ENCODE measurements around the gene CFAP61. TPM values are rescaled to one million over a fixed set of nuclear protein-coding genes. Genes with fewer than 3 reads are reported as not detected.

CFAP61 gene
- total RNA-seq, 1 experiment from 2014 or later, result 0.61 TPM

DNA sequence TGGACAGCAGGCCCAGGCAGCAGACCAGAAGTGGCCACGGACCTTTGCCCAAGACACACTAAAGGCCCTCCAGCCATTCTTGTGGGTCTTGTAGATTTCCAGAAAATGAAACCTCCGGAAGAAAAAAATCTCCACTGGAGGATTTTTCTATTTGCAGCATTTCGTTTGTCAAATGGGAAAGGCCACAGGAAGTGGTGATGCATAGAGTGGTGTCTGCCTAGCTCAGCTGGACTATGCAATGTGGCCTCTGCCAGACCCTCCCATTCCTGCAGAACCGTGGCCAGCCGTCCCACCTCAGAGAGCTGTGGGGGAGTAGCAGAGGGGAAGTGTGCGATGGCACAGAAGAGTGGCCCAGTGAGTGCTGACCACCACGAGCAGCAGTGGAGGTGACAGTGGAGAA is 291.6 kb downstream of the CFAP61 start:
- no peaks in the 10 kb centered on the region for H3K27me3 Mint-ChIP-seq (ENCODE audit: low read depth)
- no peaks in the 10 kb centered on the region for H3K4me1 Mint-ChIP-seq
- CTCF ChIA-PET, result no interaction called here
- POLR2A ChIA-PET, result no interaction called here
- DNase-seq (ENCODE audit: low spot score) (no peak), ATAC-seq (no peak)
- TF ChIP-seq, protein P1, sequence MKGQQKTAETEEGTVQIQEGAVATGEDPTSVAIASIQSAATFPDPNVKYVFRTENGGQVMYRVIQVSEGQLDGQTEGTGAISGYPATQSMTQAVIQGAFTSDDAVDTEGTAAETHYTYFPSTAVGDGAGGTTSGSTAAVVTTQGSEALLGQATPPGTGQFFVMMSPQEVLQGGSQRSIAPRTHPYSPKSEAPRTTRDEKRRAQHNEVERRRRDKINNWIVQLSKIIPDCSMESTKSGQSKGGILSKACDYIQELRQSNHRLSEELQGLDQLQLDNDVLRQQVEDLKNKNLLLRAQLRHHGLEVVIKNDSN (CRISPR knock-in tag; IDR thresholded peaks at IDR 0.05), result no peak
- TF ChIP-seq JAZF1 (CRISPR knock-in tag; IDR thresholded peaks at IDR 0.05) (no peak), SP1 (CRISPR knock-in tag; conservative IDR thresholded peaks at IDR 0.05) (no peak), JUN (CRISPR knock-in tag; IDR thresholded peaks at IDR 0.05) (no peak), TEAD4 (CRISPR knock-in tag; IDR thresholded peaks at IDR 0.05) (no peak), GRHL2 (CRISPR knock-in tag; IDR thresholded peaks at IDR 0.05; ENCODE audit: insufficient replicate concordance, severe bottlenecking) (no peak), KAT7 (CRISPR knock-in tag; IDR thresholded peaks at IDR 0.05; ENCODE audit: borderline replicate concordance) (no peak), FOXK1 (CRISPR knock-in tag; IDR thresholded peaks at IDR 0.05) (no peak), SMAD4 (CRISPR knock-in tag; IDR thresholded peaks at IDR 0.05) (no peak), ZNF138 (CRISPR knock-in tag; conservative IDR thresholded peaks at IDR 0.05) (no peak), PRRX2 (CRISPR knock-in tag; IDR thresholded peaks at IDR 0.05) (no peak), EMX1 (CRISPR knock-in tag; IDR thresholded peaks at IDR 0.05) (no peak), ZNF263 (CRISPR knock-in tag; IDR thresholded peaks at IDR 0.05; ENCODE audit: low read depth) (no peak), ATF1 (CRISPR knock-in tag; IDR thresholded peaks at IDR 0.05) (no peak), ELF4 (CRISPR knock-in tag; IDR thresholded peaks at IDR 0.05; ENCODE audit: low read depth) (no peak)
- TF ChIP-seq, protein P2, sequence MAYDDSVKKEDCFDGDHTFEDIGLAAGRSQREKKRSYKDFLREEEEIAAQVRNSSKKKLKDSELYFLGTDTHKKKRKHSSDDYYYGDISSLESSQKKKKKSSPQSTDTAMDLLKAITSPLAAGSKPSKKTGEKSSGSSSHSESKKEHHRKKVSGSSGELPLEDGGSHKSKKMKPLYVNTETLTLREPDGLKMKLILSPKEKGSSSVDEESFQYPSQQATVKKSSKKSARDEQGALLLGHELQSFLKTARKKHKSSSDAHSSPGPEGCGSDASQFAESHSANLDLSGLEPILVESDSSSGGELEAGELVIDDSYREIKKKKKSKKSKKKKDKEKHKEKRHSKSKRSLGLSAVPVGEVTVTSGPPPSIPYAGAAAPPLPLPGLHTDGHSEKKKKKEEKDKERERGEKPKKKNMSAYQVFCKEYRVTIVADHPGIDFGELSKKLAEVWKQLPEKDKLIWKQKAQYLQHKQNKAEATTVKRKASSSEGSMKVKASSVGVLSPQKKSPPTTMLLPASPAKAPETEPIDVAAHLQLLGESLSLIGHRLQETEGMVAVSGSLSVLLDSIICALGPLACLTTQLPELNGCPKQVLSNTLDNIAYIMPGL (CRISPR knock-in tag; IDR thresholded peaks at IDR 0.05), result no peak
- TF ChIP-seq, protein P3, sequence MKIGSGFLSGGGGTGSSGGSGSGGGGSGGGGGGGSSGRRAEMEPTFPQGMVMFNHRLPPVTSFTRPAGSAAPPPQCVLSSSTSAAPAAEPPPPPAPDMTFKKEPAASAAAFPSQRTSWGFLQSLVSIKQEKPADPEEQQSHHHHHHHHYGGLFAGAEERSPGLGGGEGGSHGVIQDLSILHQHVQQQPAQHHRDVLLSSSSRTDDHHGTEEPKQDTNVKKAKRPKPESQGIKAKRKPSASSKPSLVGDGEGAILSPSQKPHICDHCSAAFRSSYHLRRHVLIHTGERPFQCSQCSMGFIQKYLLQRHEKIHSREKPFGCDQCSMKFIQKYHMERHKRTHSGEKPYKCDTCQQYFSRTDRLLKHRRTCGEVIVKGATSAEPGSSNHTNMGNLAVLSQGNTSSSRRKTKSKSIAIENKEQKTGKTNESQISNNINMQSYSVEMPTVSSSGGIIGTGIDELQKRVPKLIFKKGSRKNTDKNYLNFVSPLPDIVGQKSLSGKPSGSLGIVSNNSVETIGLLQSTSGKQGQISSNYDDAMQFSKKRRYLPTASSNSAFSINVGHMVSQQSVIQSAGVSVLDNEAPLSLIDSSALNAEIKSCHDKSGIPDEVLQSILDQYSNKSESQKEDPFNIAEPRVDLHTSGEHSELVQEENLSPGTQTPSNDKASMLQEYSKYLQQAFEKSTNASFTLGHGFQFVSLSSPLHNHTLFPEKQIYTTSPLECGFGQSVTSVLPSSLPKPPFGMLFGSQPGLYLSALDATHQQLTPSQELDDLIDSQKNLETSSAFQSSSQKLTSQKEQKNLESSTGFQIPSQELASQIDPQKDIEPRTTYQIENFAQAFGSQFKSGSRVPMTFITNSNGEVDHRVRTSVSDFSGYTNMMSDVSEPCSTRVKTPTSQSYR (CRISPR knock-in tag; IDR thresholded peaks at IDR 0.05), result no peak
- TF ChIP-seq, protein P4, sequence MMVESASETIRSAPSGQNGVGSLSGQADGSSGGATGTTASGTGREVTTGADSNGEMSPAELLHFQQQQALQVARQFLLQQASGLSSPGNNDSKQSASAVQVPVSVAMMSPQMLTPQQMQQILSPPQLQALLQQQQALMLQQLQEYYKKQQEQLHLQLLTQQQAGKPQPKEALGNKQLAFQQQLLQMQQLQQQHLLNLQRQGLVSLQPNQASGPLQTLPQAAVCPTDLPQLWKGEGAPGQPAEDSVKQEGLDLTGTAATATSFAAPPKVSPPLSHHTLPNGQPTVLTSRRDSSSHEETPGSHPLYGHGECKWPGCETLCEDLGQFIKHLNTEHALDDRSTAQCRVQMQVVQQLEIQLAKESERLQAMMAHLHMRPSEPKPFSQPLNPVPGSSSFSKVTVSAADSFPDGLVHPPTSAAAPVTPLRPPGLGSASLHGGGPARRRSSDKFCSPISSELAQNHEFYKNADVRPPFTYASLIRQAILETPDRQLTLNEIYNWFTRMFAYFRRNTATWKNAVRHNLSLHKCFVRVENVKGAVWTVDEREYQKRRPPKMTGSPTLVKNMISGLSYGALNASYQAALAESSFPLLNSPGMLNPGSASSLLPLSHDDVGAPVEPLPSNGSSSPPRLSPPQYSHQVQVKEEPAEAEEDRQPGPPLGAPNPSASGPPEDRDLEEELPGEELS (CRISPR knock-in tag; IDR thresholded peaks at IDR 0.05), result no peak
- TF ChIP-seq, protein P5, sequence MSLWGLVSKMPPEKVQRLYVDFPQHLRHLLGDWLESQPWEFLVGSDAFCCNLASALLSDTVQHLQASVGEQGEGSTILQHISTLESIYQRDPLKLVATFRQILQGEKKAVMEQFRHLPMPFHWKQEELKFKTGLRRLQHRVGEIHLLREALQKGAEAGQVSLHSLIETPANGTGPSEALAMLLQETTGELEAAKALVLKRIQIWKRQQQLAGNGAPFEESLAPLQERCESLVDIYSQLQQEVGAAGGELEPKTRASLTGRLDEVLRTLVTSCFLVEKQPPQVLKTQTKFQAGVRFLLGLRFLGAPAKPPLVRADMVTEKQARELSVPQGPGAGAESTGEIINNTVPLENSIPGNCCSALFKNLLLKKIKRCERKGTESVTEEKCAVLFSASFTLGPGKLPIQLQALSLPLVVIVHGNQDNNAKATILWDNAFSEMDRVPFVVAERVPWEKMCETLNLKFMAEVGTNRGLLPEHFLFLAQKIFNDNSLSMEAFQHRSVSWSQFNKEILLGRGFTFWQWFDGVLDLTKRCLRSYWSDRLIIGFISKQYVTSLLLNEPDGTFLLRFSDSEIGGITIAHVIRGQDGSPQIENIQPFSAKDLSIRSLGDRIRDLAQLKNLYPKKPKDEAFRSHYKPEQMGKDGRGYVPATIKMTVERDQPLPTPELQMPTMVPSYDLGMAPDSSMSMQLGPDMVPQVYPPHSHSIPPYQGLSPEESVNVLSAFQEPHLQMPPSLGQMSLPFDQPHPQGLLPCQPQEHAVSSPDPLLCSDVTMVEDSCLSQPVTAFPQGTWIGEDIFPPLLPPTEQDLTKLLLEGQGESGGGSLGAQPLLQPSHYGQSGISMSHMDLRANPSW (CRISPR knock-in tag; conservative IDR thresholded peaks at IDR 0.05; ENCODE audit: low read depth), result no peak
- TF ChIP-seq, protein P6, sequence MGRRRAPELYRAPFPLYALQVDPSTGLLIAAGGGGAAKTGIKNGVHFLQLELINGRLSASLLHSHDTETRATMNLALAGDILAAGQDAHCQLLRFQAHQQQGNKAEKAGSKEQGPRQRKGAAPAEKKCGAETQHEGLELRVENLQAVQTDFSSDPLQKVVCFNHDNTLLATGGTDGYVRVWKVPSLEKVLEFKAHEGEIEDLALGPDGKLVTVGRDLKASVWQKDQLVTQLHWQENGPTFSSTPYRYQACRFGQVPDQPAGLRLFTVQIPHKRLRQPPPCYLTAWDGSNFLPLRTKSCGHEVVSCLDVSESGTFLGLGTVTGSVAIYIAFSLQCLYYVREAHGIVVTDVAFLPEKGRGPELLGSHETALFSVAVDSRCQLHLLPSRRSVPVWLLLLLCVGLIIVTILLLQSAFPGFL (CRISPR knock-in tag; IDR thresholded peaks at IDR 0.05; ENCODE audit: borderline replicate concordance), result no peak
- no peaks in the 10 kb centered on the region for H3K9me3 Mint-ChIP-seq
- H3K36me3 Mint-ChIP-seq, result no peaks in the 10 kb centered on the region
- no peak overlapping the region for H3K4me3 Mint-ChIP-seq
- H3K27ac Mint-ChIP-seq, result no peak overlapping the region
